GM19351 (cell line): ENCODE measurements around the gene CDC73.

Experiments used
- ATAC-seq: cut with Tn5 transposase; IDR thresholded peaks from one replicate; pipeline ENCODE4 v1.9.1; 2021; ENCODE audit warnings: mild to moderate bottlenecking, moderate library complexity; ENCODE audit not compliant: unreplicated experiment

Gene CDC73

DNA sequence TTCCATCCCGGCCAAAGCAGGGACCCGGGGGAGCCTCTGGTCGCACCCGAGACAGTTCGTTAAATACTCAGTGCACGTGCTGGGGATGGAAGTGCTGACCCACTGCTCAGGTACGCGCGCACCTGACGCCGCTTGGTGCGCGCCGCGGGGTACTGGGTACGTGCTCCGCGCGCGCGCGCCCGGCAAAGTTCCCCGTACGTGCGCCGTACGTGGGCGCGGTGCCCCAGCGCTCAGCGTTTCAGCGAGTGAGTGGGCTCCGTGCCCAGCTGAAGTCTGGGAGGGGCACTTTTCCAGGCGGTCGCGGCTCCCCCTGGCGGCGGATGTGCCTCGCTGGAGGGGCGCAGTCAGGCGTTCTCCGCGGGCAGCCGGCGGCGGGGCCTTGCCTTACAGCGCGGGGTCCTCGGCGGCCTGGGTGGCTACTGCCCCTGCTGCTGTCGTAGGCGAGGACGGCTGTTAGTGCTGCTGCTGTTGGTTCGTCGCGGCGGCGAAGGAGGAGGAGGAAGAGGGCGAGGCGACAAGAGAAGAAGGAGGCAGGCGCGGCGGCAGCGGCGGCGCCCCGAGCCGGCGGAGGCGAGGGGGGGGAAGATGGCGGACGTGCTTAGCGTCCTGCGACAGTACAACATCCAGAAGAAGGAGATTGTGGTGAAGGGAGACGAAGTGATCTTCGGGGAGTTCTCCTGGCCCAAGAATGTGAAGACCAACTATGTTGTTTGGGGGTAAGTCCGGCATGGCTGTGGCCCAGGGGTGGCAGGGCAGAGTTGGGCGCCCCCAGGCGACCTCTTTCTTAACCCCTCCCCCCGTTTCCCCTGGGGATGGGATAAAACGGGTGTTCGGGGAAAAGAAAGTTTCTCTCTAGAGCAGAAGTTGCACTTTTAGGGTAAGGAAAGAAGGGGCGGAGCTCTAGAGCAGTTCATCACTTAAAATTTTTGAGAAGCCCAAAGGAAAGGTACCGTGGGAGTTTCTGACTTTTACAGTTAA is at the start of gene CDC73:
Gene CDC73 (plus strand): TSS at position 416 of the 978 bp plus-strand sequence. CDS start 170 bp downstream, at position 586.
- peak; percentile 90 for ATAC-seq

DNA sequence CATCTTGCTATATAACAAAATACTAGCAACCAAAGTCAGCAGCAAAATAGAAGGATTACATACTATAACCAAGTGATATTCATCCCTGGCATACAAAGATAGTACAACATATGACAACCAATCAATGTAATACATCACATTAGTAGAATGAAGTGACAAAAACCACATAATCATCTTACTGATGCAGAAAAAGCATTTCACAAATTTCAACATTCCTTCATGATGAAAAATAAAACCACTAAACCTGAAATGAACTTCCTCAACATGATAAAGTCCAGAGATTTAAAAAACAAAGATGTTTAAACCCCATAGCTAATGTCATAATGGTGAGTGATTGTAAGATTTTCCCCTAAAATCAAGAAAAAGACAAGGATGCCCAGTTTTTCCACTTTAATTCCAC is 43.8 kb upstream of the CDC73 start:
- no peak for ATAC-seq

DNA sequence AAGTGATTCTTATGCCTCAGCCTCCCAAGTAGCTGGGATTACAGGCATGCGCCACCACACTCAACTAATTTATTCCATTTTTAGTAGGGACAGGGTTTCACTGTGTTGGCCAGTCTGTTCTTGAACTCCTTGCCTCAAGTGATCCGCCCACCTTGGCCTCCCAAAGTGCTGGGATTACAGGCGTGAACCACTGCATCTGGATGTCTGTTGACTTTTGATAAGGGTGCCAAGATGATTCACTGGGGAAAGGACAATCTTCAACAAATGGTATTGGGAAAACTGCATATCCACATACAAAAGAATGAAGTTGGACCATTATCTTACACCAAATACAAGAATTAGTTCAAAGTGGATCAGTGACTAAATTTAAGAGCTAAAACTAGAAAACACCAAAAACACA is 42.6 kb upstream of the CDC73 start:
- ATAC-seq, result no peak

- ATAC-seq, result peak; percentile 99
These were observed 38.3 kb upstream of the CDC73 start for GRCh38 chr1:193083365-193084088.

DNA sequence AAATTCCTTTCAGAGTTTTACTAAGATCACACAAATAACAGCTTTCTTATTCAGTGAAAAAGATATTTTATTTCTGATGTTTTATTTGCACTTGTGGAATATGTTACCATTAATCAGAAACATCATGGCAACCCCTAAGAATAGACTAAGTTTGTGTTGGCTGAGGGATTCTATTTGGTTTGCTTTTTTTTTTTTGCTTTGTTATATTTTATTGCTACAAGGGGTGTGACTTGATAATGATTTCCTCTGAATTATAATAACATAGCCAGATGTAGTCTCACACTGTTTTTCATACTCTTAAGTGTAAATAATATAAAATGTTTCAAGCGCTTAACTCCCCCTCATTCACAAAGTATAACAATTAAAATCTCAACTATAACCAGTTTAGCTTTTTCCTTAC is 36.6 kb upstream of the CDC73 start:
- ATAC-seq, result no peak

DNA sequence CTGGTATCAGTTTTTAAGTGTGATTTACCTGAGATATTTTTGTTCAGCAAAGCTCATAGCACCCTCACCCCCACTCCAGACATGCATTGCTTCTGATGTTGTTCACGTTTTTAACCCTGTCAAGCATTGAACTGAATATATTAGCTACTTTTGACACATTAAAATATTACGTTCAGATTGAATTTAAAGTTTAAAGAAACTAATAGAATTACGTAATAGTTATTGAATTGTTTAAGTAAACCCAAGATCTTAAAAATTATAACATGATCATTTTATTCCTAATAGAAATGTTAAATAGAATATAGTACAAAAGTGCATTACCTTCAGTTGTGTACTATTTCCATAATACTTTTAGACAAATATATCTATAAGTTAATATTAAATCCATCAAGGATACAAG is 35.5 kb upstream of the CDC73 start:
- no peak for ATAC-seq

DNA sequence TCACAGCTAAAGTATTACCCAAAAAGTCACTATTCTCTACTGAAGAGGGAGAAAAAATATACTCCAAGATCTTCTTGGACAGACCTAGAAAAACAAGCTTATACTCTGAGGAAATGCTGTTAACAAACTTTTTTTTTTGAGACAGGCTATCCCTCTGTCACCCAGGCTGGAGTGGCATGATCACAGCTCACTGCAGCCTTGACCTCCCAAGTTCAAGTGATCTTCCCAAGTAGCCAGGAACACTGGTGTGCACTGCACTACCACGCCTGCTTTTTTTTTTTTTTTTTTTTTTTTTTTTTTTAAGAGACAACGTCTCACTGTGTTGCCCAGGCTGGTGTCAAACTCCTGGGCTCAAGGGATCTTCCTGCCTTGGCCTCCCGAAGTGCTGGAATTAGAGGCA is 33.9 kb upstream of the CDC73 start:
- no peak for ATAC-seq

GRCh38 chr1:193090865-193091264 is 31.0 kb upstream of the CDC73 start:
- ATAC-seq, result no peak

DNA sequence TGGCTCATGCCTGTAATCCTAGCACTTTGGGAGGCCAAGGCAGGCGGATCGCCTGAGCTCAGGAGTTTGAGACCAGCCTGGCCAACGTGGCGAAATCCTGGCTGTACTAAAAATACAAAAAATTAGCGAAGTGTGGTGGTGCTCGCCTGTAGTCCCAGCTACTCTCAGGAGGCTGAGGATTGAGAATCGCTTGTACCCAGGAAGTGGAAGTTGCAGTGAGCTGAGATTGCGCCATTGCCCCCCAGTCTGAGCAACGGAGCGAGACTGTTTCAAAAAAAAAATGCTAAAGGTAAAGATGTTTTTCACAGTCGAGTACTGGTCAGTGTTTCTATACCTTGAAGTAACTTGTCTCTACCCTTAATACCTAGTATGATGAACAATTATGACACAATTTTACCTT is 27.7 kb upstream of the CDC73 start:
- ATAC-seq, result no peak

DNA sequence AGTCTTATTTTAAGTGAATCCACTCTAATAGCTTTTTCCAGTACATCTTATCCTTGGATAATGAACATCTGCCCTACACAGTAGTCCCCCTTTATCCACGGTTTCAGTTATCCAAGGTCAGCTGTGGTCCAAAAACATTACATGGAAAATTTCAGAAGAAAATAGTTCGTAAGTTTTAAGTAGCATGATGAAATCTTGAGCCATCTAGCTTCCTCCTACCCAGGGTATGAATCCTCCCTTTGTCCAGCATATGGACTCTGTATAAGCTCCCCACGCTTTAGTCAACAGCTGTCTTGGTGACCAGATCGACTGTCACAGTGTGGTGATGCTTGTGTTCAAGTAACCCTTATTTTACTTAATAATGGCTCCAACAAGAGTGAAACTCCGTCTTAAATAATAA is 19.2 kb upstream of the CDC73 start:
- no peak for ATAC-seq

DNA sequence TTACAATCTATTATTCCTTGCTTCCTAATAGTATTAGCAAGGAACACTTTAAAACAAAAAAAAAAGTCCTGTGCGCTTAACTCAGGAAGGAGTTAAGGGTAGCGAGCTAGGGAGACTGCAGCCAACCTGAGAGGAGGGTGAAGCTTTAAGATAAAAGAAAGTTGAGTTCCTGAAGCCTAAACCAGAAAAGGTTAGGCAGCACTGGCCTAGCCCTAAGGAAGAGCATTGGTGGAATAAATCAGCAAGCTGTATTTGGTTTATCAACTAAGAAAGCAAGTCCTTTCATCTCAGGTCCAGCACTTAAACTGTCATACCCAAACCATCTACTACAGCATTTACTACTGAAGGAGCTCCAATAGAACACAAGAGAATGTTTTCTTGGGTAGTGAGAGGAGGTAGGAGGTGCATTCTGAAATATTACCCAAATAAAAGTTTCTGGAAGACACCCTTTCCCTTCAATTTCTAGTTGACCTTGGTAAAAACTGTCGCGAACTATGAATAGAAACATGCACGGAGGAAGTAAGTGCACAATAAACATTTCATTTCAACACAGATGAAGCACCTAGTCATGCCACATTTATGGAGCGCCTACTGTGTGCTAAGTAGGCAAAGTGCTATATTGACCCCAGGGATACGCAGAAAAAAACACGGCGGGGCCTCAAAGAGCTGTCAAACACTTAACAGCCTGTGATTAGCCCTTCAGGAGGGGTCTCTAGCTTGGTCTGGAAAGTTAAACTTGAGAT is 17.9 kb upstream of the CDC73 start:
- no peak for ATAC-seq

- ATAC-seq, result peak; percentile 41
These were observed 17.3 kb upstream of the CDC73 start for GRCh38 chr1:193104502-193104906.

GRCh38 chr1:193104907-193105820 is 16.7 kb upstream of the CDC73 start, which contains the start of gene GLRX2:
Gene GLRX2, minus strand, starts transcription at chr1:193105414. Its CDS starts 32 bp downstream, at chr1:193105382.
- ATAC-seq, result peak; percentile 84

GRCh38 chr1:193105821-193106177 is 16.0 kb upstream of the CDC73 start:
- ATAC-seq, result no peak

DNA sequence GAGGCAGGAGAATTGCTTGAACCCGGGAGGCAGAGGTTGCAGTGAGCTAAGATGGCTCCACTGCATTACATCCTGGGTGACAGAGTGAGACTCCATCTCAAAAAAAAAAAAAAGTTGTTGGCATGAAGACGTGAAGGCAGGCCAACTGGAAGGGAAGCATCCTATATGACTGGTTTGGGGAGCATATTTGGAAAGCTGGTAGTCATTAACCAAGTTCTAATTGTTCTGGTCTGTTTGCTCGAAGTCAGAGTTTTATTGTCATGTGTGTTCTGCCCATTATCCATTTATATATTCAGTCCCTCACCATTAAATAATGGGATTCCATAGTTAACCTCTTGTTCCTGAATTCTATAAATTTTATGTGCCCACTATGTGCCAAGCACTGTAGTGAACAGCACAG is 13.4 kb upstream of the CDC73 start:
- no peak for ATAC-seq

GRCh38 chr1:193109619-193110018 is 12.2 kb upstream of the CDC73 start:
- ATAC-seq, result no peak

DNA sequence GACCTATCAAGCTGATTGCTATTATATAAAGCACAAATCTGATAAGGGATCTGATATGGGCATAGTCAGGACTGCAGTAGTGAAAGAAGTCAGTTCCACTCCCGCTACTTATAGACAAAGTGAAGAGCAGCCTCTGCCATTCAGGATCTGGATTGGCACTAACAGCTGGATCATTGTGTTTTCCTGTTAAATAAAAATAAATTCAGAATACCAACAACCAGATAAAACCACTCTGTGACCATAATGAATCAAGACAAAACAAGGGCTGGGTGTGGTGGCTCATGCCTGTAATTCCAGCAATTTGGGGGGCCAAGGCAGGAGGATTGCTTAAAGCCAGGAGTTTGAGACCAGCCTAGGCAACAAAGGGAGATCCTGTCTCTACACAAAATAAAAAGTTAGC is 11.6 kb upstream of the CDC73 start:
- no peak for ATAC-seq

GRCh38 chr1:193110864-193111263 is 11.0 kb upstream of the CDC73 start:
- no peak for ATAC-seq

DNA sequence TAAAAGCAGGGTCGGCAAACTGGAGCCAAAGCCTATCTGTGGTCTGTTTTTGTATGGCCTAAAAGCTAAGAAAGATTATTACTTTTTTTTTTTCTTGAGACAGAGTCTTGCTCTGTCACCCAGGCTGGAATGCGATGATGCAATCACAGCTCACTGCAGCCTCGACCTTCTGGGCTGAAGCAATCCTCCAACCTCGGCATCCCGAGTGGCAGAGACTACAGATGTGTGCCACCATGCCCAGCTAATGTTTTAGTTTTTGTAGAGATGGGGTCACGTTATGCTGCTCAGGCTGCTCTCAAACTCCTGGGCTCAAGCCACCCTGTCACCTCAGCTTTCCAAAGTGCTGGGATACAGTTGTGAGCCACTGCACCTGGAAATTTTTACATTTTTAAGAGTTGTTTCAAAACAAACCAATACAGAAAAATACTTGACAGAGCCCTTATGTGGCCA is 10.2 kb upstream of the CDC73 start:
- no peak for ATAC-seq
